GM12891 (cell line): ENCODE data around the gene XPO4.
"Not testable (repeated sequence)": the region's sequence is repeated elsewhere in the genome, so short reads cannot be mapped to it uniquely, and the experiment has no call there.

ENCODE experiments used
- POLR2A ChIP-seq: IDR thresholded peaks from 2 replicates; pipeline ENCODE4 v1.6.1; 2011; ENCODE audit warnings: low read depth, low read length, control low read depth
- POLR2AphosphoS5 ChIP-seq: IDR thresholded peaks from 2 replicates; pipeline ENCODE4 v1.6.1; 2011; ENCODE audit warnings: low read depth, low read length, control low read depth
- SPI1 ChIP-seq: IDR thresholded peaks from 2 replicates; pipeline ENCODE4 v1.6.1; 2011; ENCODE audit warnings: low read depth, low read length, control low read depth
- TAF1 ChIP-seq: IDR thresholded peaks from 2 replicates; pipeline ENCODE4 v1.6.1; 2011; ENCODE audit warnings: low read depth, low read length, control low read depth

DNA sequence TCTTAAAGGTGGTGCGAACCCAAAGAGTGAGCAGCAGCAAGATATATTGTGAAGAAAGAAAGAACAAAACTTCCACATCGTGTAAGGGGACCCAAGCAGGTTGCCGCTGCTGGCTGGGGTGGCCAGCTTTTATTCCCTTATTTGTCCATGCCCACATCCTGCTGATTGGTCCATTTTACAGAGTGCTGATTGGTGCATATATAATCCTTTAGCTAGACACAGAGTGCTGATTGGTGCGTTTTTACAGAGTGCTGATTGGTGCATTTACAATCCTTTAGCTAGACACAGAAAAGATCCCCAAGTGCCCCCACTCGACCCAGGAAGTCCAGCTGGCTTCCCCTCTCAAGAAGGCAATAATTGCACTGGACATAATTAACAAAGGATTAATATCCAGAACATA lies 25.7 kb downstream of the XPO4 start:
- not testable (repeated sequence) for TF ChIP-seq POLR2A, SPI1, POLR2AphosphoS5, TAF1
